DMS53 treated with DMSO at 0.1 percent for 48 hours (cell line): Measurements from ENCODE around the gene PCDH15.

Source experiments
- DNase-seq: peaks from one replicate; lab custom pipeline; 2025; ENCODE audit not compliant: unreplicated experiment; lab: John Stamatoyannopoulos, UW

Gene PCDH15

DNA sequence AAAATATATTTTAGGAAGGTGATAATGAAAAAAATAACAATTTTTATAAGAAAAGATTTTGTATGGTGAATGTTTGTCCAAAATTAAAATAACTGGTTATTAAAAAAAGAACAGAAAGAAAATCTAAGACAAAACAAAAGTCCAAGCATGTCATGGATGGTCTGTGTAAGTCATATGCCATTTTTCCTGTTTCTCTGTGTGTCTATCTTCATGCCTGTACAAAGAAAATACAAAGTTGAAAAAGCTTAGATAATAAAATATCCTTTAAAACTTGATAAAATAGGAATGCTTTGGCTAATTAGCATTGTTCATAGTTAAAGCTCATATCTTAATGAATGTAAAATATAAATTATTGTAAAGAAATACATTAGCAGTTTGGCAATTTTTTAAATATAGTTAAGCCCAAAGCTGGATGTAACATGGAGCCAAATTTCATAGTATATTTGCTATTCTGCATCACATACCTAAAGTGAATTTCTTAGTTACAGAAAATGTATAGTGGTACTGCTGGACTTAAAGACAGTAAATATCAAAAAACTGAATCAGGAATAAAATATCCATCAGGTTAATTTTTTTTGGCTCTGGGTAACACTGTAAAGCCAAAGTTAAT, 661.1 kb downstream of the PCDH15 start:
- no peak for DNase-seq

DNA sequence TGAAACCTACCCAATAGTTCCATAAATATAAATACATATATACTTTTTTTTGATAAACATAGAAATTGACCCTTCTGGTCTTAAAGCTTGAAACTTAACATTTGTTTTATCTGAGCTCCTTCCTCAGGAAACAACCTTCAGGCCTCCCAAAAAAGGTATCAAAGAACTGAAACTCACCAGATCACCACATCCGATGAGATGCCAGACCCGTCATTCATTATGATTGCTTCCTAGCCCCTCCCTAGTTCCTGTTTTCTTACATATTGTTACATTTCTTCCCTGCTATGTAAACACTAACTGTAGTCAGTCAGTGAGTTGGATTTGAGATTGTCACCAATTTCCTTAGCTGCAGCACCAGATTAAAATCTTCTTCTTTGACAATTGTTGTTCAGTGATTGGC, 663.6 kb downstream of the PCDH15 start:
- no peak for DNase-seq

DNA sequence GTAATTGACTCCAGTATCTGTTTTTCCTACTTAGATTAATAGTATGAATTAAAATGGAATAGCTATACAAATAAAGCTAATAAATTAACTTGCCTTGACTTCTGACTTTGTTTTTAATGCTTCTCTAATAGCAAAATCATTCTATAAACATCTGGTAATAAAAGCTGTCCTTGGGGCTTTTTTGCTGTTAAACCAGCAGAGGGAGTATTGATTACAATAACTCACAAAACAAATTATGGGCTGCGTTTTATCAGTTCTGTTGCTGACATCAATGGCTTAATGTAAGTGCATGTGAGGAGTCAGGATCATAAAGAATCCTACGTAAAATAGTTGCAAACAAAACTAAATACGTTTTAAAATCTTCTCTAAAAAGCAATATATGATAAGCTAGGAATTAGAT, 667.8 kb downstream of the PCDH15 start:
- DNase-seq, result peak; percentile 19

DNA sequence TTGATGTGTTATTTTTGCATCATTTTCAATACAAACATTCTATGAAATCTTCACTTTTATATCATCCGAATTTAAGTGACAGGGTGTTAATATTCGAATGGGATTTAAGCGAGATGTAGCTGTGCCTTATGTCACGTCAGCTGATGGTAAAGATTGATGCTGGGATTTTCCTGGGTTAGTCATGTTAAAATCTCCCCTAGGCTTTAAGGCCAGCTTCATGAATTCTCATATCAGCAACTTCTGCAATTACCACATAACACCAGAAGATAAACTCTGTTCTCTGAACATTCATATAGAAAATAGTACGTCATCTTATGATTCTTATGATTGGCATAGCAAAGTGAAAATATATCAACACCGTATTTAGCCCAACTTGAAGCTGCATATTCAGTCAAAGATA, 669.2 kb downstream of the PCDH15 start:
- DNase-seq, result no peak

DNA sequence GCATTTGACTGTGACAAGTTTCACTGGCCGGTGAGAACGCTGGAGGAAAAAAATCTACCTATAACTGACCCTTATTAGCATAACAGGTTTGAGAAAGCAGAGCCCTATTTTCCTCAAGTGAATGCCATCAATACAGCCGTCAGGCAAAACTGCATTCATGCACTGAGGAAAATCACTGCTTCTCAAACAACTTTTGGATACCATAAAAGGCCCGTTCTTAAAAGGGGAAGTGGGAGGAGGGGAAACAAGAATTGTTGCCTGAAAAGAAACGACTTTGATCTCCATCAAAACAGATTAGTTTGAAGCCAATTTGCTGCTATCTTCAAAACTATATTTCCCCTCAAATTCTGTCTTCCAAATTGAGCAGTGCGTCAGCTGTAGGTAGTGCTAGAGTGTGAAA, 670.6 kb downstream of the PCDH15 start:
- no peak for DNase-seq

DNA sequence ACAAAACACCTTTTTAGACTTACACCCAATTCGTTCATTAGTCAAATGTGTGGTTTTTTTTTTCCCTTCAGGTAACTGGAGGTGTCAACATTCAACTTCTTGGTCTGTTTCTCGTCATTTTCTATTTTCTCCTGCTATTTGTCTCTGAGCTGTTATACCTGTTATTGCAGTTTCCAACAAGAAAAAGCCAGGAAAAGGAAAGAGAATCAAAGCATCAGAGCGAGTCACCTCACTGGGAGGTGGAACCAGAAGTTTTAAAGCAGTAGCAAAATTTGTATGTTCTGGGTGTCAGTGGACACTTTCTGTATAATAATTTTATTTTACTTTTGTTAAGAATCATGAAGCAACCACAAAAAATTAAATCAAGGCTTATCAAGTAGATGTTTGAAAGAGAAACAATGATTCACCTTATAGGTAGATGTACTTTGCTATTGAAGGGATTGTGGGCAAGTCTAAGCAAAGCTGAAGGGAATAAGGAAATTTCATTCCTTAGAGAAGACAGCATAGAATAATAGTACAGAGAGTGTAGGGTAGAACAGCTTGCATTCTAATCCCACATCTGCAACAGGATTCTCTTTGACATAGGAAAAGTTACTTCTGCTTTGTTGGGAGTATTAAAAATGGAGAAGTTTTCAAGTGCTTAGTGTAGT, 675.8 kb downstream of the PCDH15 start:
- DNase-seq, result no peak

DNA sequence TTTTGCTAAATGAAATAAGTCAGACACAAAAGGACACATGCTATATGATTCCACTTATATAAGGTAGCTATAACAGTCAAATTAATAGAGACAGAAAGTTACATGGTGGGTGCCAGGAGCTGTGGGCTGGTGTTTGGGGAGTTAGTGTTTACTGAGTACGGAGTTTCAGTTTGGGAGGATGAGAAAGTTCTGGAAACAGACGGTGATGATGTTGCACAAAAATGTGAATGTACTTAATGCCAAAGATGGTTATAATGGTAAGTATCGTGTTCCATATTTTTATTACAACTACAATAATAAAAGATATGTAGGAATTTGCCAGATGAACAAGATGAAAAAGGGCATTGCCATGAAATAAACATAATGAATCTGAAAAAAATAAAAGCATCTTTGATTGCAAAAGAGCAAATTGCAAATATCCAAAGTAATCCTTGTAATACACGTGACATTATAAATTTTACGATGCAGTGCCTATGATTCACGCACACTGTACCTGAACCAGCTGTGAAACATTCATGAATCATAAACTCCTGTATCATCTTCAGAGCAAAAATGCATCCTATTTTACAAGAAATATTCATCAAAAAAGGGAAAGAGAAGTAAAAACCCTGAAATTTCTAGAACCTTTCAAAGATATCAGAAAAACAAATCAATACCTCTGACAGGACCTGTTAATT, 676.7 kb downstream of the PCDH15 start:
- no peak for DNase-seq

DNA sequence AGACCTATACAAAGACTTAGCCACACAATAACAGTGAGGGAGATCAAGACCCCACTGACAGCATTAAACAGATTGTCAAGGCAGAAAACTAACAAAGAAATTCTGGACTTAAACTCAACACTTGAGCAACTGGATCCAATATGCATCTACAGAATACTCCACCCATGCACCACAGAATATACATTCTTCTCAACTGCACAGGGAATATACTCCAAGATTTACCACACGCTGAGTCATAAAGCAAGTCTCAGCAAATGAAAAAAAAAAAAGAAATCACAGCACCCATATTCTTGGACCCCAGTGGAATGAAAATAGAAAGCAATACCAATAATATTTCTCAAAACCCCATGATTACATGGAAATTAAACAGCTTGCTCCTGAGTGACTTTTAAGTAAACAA, 680.2 kb downstream of the PCDH15 start:
- DNase-seq, result no peak

DNA sequence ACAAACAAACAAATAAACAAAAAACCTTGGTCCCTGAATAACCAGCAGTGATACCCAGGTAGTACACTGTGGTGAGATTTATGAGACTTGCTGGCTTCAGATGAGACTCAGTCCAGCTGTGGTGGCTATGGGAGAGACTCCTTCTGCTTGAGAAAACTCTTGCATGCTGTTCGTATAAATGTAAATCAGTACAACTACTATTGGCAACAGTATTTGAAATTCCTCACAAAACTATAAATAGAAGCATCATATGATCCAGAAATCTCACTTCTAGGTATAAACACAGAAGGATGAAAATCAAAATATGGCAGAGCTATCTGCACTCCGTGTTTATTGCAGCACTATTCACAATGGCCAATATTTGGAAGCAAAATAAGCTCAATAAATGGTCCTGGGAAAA, 692.1 kb downstream of the PCDH15 start:
- DNase-seq, result no peak

DNA sequence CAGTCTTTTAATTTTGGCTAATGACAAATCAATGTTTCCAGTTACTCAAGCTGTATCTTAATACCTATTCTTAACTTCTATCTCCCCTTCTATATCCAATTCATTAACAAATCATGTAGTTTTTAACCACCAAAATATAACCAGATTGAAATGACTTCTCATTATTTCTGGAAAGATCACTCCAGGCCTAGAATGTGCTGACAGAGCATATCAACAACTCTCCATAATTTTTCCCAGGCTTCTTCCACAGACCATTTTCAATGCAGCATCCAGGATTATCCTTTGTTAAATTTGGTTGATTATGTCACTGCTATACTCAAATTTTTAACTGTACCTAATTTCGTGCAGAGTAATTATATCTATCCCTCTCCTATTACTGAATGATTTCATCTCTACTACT, 704.1 kb downstream of the PCDH15 start:
- no peak for DNase-seq

DNA sequence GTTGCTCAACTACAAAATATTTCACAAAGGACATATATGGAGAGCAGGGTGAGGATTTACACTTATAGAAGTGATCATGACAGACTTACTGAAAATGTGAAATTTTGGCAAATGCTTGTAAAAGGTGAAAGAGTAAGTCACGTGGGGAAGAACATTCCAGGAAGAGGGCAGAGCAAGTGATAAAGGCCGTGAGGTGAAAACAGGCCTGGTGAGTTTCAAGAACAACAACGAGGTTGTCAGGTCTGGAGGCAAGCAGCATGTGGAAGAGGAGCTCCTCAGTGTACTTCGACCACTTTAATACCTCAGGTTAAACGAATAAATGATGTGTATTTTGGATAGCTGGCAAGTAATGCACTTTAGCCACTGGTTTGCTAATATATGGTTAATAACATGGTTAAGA, 706.7 kb downstream of the PCDH15 start:
- DNase-seq, result no peak

DNA sequence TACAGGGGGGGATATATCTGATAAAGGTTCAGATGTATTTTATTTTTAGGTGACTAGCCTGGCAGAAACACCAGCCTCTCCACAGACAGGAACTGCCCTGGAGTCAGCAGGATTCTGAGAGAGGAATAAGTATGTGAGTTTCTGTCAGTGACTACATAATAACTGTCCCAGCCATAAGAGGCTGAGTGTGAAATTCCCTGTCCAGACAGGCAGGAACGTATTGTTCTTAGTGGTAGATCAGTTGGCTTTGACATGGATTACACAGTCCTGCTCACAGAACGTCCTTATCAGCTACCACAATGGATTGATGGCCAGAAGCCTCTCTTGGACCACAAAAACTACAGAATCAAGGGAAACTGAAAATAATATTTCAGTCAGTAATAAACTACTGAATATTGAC, 709.8 kb downstream of the PCDH15 start:
- DNase-seq, result no peak

DNA sequence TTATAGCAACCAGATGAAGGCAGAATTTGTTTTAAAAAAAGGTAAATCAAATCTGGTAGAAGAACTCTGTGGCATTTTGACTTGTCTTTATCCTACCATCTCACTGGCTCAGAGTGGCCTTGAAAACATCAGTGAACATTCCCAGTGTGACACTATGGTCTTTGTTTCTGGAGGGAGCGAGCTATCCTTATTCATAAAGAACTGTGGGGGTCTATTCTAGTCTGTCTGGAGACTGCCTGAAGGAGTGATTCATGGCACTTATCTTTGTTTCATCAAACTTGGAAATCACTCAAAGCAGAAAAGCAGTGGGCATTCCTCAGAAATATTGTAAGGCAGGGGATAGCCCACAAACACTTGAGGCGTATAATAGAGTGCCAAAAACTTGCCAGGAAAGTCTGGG, 719.1 kb downstream of the PCDH15 start:
- DNase-seq, result no peak

DNA sequence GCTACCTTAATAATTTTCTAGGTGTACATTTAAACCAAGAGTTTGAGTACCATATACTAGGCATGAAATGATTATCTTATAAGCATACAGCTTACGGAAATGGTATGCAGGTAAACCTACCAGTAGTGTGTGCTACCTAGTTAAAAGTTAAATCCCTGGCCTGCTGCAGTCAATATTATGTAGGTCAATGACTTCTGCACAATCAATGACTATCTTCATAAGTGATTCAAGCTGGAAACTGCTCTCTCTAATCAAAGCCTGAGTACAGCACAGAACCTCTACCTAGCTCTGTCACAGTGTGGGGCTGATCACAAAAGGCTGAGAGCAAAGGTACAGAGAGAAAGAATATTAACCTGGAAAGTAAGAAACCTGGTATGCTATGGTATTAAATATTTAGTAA, 733.7 kb downstream of the PCDH15 start:
- DNase-seq, result no peak

DNA sequence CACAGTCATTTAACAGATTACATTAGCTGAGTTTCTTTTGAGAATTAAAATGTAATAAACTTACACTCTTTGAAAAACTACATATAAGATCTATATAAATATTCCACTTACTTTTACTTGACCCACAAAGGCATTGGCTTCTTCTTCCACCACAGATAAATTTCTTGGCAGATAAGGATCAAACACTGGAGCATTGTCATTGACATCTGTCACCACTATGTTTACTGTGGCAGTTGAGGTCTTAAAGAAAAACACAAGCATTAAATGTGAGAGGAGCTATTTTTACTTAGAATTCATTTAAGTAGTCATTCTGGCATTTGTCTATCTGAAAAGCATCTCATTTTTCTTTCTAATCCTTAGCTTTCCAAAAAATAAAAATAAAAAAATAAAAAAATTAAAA, 734.4 kb downstream of the PCDH15 start:
- no peak for DNase-seq

DNA sequence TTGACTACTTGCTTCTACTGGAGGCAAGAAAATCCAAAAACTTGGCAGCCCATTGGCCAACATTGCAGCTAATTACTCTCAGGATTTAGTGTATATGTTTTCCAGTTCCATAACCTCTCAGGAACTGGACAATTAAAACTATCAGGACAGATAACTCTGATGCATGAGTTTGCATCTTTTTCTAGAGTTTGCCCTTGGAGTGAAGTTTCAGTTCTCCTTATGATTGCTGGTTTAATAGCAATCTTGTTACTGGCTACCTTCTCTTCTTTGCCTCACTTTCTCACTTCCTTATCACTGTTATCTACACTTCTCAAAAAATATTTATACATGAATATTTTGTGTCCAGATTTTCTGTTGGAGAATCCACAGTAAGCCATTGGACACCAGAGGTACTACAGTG, 735.9 kb downstream of the PCDH15 start:
- no peak for DNase-seq

DNA sequence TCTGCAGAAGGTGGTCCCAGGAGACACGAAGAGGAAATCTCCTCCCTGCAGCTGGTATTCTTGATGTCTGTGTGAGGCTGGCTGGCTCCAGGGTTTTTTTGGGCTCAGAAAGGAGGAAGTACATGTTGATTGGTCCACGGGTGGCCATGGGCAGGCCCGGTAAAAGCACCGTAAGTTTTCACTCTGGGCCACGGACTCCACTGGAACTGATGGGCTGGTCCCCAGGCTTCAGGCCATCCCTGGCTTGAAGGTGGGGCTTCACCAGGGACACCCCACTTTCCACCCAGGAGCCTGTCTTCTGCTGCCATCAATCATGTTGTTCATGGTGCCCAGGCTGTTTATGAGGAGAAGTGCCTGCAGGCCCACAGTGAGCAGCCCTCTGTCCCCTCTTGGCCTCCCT, 736.8 kb downstream of the PCDH15 start:
- no peak for DNase-seq

DNA sequence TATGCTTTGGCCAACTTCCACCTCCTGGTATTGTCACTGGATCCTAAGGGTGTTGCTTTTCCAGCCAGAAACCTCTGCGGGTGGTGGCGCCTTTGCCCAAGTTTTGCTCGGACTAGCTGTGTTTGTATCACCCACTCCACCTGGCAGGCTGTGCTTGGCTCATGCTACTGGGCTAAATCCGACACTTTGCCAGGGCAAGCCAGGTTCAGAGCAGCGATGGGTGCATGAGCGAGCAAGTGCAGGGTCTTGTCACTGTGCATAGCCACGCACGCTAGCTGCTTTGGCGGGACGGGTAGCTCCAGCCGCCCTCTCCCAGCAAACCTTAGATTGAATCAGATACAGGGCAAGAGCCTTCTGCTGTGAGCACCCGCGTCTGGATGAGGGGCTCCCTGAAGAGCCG, 737.5 kb downstream of the PCDH15 start:
- DNase-seq, result peak; percentile 68

DNA sequence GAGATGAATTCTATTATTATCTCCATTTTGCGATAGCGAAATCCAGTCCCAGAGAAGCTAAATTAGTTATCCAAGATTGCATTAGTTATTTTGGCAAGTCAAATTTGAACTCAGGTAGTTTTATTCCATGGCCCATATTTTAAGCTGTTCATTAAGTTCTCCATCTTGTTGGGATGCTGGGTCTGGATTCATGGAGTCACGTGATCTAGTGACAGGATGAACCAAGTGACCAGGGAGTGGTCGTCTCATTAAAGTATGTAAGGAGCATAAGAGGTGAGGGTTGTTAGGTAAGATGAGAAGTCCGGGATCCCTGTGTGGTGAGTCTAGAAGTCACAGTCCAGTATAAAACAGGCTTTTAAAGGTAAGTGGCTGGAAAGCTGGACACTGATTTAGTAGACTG, 740.5 kb downstream of the PCDH15 start:
- no peak for DNase-seq

DNA sequence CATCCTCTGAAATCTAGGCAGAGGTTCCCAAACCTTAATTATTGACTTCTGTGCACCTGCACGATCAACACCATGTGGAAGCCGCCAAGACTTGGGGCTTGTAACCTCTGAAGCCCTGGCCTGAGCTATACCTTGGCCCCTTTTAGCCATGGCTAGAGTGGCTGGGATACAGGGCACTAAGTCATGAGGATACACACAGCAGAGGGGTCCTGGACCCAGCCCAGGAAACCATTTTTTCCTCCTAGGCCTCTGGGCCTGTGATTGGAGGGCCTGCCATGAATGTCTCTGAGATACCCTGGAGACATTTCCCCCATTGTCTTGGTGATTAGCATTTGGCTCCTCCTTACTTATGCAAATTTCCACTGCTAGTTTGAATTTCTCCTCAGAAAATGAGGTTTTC, 743.7 kb downstream of the PCDH15 start:
- DNase-seq, result no peak

DNA sequence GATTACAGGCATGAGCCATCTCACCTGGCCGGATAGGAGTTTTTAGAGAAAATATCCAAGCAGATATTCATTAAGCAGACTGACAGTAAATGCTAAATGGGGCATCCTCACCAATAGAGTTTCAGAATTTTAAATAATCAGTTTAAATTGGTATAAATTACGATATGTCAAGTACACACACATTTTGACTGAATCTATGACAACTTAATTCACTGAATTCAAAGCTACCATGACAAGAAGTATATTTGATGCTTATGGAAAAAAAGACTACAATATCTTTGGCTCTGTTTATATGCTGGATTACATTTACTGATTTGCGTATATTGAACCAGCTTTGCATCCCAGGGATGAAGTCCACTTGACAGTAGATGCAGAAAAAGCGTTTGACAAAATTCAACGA, 774.7 kb downstream of the PCDH15 start:
- no peak for DNase-seq

DNA sequence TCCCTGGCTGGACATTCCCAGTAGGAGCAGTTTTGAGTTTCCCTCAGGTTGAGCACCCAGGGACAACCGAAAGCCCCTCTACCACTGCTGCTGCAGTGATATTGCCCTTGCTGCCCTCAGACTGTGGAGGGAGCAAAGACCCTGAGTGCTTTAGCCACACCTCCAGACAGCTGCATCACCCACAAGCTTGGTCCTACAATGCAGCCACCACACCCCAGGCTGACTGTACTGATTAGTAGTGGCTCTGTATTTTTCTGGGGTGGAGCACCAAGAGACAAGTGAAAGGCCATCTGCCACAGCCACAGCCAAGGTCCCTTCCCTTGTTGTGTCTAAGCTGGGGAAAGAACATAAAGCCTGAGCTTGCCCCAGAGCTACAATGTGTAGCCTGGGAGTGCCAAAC, 789.9 kb downstream of the PCDH15 start:
- DNase-seq, result no peak
